BJ (cell line): ENCODE results near the gene CACNA1C. TPM values are rescaled to one million over a fixed set of nuclear protein-coding genes. Genes with fewer than 3 reads are reported as not detected.

Experiments
- CTCF ChIA-PET: fragments of 350-600 bp; formaldehyde crosslinking; extraction: SDS; loops from one replicate; lab custom pipeline; 2021; ENCODE audit warnings: antibody characterized with exemption, inconsistent platforms; lab: Yijun Ruan, JAX
- POLR2A ChIA-PET: fragments of 300-600 bp; sonication (Branson Sonifier 250); formaldehyde crosslinking; extraction: SDS; loops from one replicate; lab custom pipeline; 2021; ENCODE audit warnings: antibody characterized with exemption; lab: Charles Lee
- DNase-seq: peaks from one replicate; pipeline ENCODE4 v3.0.0-alpha.2; 2011; ENCODE audit warnings: low read depth
- H3K27me3 ChIP-seq: 2 replicates; pipeline ENCODE4 v1.6.0; 2011; ENCODE audit warnings: low read length; ENCODE audit not compliant: control insufficient read depth, insufficient read depth
- H3K36me3 ChIP-seq: 2 replicates; pipeline ENCODE4 v1.5.1; 2011; ENCODE audit warnings: low read length; ENCODE audit not compliant: control insufficient read depth, insufficient read depth
- H3K4me3 ChIP-seq: 2 replicates; pipeline ENCODE4 v1.5.1; 2011; ENCODE audit warnings: low read depth, mild to moderate bottlenecking, control low read depth, low read length
- polyA plus RNA-seq: library from polyadenylated mRNA; depleted of rRNA; stranded (reverse); fragments of >200 nt; gene quantifications from 2 replicates; pipeline ENCODE4 v1.2.3, GENCODE V29; 2011
- TF ChIP-seq, protein P1 (sequence below): IDR thresholded peaks from 2 replicates; pipeline ENCODE4 v1.5.1; 2011; ENCODE audit warnings: low read depth, mild to moderate bottlenecking, control low read depth, inconsistent platforms, low read length, moderate library complexity; ENCODE audit not compliant: insufficient read depth

CACNA1C gene
- polyA plus RNA-seq, 1 experiment: 14.7 TPM

DNA sequence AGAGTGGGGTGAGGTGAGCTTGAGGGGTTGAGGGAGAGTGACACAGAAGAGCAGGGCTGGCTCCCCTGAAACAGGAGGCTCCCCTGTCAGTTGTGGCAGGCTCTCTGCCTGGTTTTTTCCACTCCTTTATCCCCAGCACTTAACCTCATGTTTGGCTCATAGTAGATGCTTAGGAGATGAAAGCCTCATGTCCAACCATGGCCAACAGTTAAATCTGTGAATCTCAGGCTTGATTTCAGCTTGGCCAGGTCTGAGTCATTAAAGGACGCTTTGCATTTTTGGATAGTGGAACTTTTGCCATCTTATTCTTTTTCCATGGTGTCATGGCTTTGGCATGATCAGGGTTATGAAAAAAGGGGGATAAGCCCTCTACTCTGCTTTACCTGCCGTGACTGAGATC is 117.2 kb downstream of the CACNA1C start:
- H3K4me3 ChIP-seq: no peak overlapping the region
- POLR2A ChIA-PET: no interaction called here
- H3K36me3 ChIP-seq: no peaks in the 10 kb centered on the region
- H3K27me3 ChIP-seq: no peaks in the 10 kb centered on the region
- TF ChIP-seq, protein P1, sequence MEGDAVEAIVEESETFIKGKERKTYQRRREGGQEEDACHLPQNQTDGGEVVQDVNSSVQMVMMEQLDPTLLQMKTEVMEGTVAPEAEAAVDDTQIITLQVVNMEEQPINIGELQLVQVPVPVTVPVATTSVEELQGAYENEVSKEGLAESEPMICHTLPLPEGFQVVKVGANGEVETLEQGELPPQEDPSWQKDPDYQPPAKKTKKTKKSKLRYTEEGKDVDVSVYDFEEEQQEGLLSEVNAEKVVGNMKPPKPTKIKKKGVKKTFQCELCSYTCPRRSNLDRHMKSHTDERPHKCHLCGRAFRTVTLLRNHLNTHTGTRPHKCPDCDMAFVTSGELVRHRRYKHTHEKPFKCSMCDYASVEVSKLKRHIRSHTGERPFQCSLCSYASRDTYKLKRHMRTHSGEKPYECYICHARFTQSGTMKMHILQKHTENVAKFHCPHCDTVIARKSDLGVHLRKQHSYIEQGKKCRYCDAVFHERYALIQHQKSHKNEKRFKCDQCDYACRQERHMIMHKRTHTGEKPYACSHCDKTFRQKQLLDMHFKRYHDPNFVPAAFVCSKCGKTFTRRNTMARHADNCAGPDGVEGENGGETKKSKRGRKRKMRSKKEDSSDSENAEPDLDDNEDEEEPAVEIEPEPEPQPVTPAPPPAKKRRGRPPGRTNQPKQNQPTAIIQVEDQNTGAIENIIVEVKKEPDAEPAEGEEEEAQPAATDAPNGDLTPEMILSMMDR: no peak
- CTCF ChIA-PET: no interaction called here
- DNase-seq: no peak

DNA sequence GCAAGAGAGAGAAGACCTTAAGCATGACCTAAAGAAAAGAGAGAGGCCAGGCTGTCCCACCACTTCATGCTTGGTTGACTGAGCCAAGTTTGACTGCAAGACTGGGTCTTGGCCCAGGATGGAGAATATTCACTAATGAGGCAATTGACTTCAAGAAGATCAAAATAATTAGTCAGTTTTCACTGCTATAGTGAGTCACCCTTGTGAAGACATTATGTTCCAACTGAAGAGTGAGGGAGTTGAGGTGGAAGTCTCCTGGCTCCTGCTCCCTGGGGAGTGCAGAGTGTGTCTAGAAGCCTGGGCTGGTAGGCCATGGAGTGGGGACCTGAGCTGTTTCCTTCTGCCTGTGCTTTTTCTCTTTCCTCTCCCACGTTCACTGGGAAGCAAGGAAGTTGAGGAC is 117.6 kb downstream of the CACNA1C start:
- H3K4me3 ChIP-seq: no peak overlapping the region
- no peaks in the 10 kb centered on the region for H3K36me3 ChIP-seq
- H3K27me3 ChIP-seq: no peaks in the 10 kb centered on the region
- TF ChIP-seq, protein P1: no peak
- CTCF ChIA-PET: no interaction called here
- POLR2A ChIA-PET: no interaction called here
- no peak for DNase-seq

DNA sequence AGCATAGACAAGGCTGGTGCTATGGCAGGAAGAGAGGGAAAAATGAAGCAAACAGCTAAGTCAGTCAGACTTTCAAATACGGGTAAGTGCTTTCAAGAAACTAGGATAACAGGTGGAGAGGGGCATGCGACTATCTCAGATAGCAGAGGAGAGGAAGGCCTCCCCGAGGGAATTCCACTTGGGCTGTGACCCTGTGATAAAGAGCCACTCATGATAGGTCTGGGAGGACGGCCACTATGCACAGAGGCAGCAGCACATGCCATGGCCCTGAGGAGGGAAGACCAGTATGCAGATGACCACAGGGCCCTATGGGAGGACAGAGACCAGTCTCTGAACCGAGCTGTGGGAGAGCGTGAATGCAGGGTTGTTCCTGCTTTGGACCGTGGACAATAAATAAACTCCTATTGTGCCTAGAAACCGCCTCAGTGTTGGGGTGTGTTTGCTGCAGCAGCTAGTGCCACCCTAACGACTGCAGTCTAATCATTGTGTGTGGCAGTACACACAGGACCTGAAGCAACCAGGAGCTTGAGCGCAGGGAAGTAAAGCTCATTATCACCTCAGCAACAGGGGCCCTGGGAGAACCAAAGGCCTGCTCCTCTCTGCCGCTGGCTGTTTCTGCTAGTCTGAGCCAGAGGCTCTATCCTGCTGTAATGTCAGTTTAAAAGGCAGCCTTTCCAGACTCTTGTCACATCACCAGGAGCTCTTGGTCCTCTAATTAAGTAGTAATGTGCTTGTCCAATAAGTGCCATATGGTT is 119.1 kb downstream of the CACNA1C start:
- no peak overlapping the region for H3K4me3 ChIP-seq
- no peaks in the 10 kb centered on the region for H3K27me3 ChIP-seq
- H3K36me3 ChIP-seq: 0 out of 2 replicates have a peak, but pooled peaks cover under 1% of the 10 kb centered on the region
- TF ChIP-seq, protein P1: no peak
- POLR2A ChIA-PET: no interaction called here
- no peak for DNase-seq
- CTCF ChIA-PET: interaction anchor here (0.6 kb wide), 1 partner anchor 416 kb away, joined by 4 read pairs; no protein-coding TSS in a partner anchor

DNA sequence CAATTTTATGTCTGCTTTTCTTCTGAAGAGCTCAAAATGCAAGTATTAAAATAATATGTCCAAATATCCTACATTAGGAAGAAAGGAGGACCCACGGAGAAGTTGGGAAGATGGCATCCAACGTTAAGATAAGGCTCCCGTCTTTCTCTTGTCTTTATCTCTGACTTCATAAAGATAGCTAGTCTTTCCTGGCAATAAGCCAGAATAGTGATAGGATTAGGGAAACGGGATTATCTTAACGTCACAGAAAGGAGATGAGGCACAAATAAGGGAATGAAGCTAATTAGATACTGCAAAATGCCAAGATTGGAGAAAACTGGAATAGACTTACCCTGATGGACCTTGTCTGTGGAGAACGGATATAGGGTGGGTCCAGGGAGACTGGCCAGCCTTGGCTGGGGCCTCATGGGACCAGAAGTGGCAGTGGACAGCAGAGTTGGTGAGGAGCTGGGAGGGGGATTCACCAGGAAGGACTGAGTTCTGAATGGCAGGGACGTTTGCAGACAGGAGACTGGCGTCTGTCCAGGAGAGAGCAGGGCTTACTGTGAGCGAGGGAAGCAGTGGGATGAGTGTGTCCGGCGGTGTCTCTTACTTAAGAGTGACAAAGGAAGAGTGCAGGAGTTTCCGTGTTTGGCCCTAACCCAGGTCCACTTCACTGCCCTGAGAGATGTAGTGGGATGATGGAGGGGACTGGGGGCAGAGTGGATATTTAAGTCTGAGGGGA is 119.9 kb downstream of the CACNA1C start:
- CTCF ChIA-PET: no interaction called here
- Histone ChIP-seq H3K36me3 (0 out of 2 replicates have a peak, but pooled peaks cover 2% of the 10 kb centered on the region), H3K4me3 (no peak overlapping the region), H3K27me3 (no peaks in the 10 kb centered on the region)
- POLR2A ChIA-PET: no interaction called here
- DNase-seq: no peak
- TF ChIP-seq, protein P1: no peak

DNA sequence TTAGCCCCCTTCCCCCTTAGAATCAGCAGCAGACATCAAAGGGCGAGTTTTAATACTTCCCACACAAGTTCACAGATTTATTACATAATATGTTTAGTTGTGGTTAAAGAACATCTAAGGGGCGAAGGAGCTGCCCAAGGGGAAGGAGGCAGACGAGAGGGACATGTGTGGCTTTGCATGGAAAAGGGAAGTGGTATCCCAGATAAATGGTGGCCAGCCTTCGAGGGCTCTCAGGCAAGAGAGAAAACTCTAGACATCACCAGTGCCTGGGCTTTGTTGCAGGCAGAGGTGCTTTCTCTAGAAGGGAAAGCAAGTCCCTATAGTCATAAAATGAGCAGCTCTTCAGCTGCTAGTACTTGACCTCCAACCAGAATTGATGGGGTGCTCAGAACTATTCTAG is 121.2 kb downstream of the CACNA1C start:
- Histone ChIP-seq H3K4me3 (no peak overlapping the region), H3K27me3 (no peaks in the 10 kb centered on the region), H3K36me3 (0 out of 2 replicates have a peak, but pooled peaks cover 2% of the 10 kb centered on the region)
- CTCF ChIA-PET: no interaction called here
- TF ChIP-seq, protein P1: no peak
- DNase-seq: no peak
- POLR2A ChIA-PET: no interaction called here
